Measurements from ENCODE around the gene PGGHG. TPM values are rescaled to one million over a fixed set of nuclear protein-coding genes. Genes with fewer than 3 reads are reported as not detected.
A peak's percentile ranks its signal among the peaks of the same experiment; 100 is the strongest.
"Not testable (repeated sequence)": the region's sequence is repeated elsewhere in the genome, so short reads cannot be mapped to it uniquely, and the experiment has no call there.

The PGGHG gene
- total and polyA plus RNA-seq, 12 donors, result 3.3 to 45.3 (median 7.4) TPM

DNA sequence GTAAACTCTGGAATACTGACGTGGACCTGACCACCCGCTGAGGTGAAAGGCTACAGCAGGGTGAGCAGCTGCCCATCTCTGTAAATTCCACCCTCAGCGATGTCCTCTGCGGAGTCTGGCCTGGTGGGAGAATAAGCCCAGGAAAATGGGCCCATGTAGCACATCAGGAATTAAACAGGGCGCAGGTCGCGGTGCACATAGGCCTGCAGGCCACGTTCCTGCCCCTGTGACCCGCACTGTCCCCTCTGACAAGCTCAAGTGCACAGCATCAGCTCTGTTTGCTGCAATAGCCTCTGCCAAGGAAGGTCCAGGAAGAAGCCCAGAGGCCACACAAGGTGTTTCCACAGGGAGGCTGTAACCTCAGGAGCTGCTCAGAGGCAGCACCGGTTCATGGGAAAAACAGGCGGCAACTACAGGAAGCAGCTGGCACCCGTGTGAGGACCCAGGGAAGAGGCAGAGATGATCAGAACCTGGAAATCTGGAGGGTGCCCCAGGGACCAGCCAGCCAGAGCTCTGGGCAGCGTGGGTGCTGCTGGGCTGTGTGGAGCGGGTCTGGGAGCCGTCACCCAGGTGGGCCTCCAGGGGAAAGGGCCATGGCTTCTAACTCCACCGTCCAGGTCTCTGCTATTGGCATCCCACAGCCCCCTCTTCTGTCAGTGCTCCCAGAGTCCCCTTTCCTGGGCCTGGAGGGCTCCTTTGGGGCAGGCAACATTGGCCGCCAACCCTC, 17.9 kb downstream of the PGGHG start:
- Histone ChIP-seq H3K36me3 (peaks cover 0 to 10% (median 0%) of the 10 kb centered on the region in 9 donors), H3K4me1 (peaks cover 5 to 49% (median 27%) of the 10 kb centered on the region in 9 donors), H3K27ac (peak overlapping the region; percentile 66 to 97 (median 88)), H3K4me3 (peak overlapping the region in 2 of 10 donors; percentile 70 to 71), H3K27me3 (peaks cover 0 to 13% (median 0%) of the 10 kb centered on the region in 7 donors), H3K9me3 (no peaks in the 10 kb centered on the region)
- intact Hi-C loops (cut with DNase I), result loop anchor here in 2 of 10 donors (5.0 to 10.0 kb wide), 2 partner anchors 48 to 50 kb away; no protein-coding TSS in a partner anchor
- no peak for ATAC-seq
- WGBS, 2 donors, result 90% methylated on average over 17 of the region's 17 CpGs
- DNase-seq, result peak in 1 of 2 donors; percentile 19
- TF ChIP-seq, protein P1, sequence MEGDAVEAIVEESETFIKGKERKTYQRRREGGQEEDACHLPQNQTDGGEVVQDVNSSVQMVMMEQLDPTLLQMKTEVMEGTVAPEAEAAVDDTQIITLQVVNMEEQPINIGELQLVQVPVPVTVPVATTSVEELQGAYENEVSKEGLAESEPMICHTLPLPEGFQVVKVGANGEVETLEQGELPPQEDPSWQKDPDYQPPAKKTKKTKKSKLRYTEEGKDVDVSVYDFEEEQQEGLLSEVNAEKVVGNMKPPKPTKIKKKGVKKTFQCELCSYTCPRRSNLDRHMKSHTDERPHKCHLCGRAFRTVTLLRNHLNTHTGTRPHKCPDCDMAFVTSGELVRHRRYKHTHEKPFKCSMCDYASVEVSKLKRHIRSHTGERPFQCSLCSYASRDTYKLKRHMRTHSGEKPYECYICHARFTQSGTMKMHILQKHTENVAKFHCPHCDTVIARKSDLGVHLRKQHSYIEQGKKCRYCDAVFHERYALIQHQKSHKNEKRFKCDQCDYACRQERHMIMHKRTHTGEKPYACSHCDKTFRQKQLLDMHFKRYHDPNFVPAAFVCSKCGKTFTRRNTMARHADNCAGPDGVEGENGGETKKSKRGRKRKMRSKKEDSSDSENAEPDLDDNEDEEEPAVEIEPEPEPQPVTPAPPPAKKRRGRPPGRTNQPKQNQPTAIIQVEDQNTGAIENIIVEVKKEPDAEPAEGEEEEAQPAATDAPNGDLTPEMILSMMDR (IDR thresholded peaks at IDR 0.05), result no peak

DNA sequence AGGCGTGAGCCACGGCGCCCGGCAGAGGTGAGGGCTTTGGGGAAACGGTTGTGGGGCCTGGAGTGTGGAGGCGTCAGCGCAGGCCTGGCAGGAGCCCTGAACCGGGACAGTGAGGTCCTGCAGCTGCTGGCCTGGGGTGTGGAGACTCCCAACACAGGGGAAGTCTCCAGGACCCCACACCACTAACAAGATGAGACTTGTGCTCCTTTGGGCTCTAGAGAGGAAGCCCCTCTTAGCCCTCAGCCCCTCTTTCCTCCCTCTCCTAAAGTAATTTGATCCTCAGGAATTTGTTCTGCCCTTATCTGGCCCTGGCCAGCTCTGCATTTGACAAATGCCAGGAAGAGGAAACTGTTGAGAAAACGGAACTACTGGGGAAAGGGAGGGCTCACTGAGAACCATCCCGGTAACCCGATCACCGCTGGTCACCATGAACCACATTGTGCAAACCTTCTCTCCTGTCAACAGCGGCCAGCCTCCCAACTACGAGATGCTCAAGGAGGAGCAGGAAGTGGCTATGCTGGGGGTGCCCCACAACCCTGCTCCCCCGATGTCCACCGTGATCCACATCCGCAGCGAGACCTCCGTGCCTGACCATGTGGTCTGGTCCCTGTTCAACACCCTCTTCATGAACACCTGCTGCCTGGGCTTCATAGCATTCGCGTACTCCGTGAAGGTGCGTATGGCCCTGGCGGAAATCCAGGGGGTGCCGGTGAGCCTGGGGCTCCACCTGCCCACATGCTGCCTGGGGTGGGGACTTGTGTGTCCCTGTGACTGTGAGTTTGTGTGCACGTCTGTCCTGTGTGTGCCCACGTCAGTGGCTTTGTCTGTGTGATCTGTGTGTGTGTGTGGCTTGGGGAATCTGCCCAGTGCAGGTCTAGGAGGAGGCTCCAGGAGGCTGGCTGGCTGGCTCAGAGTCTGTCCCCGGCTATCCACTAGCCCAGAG, 19.1 kb downstream of the PGGHG start, which contains the start of gene IFITM2:
Gene IFITM2 (plus strand): TSS at position 51 of the 943 bp plus-strand sequence. CDS start 377 bp downstream, at position 428.
- peaks cover 8 to 61% (median 40%) of the 10 kb centered on the region in 9 donors for H3K4me1 ChIP-seq
- intact Hi-C loops (cut with DNase I), result loop anchor here in 4 of 10 donors (2.0 to 10.0 kb wide), 4 partner anchors 47 to 71 kb away; partner anchors contain the start of genes PSMD13 (in 1 of the 4) and SIRT3 (in 1 of the 4)
- WGBS, 2 donors, result 20 to 24% methylated on average over 28 of the region's 28 CpGs

DNA sequence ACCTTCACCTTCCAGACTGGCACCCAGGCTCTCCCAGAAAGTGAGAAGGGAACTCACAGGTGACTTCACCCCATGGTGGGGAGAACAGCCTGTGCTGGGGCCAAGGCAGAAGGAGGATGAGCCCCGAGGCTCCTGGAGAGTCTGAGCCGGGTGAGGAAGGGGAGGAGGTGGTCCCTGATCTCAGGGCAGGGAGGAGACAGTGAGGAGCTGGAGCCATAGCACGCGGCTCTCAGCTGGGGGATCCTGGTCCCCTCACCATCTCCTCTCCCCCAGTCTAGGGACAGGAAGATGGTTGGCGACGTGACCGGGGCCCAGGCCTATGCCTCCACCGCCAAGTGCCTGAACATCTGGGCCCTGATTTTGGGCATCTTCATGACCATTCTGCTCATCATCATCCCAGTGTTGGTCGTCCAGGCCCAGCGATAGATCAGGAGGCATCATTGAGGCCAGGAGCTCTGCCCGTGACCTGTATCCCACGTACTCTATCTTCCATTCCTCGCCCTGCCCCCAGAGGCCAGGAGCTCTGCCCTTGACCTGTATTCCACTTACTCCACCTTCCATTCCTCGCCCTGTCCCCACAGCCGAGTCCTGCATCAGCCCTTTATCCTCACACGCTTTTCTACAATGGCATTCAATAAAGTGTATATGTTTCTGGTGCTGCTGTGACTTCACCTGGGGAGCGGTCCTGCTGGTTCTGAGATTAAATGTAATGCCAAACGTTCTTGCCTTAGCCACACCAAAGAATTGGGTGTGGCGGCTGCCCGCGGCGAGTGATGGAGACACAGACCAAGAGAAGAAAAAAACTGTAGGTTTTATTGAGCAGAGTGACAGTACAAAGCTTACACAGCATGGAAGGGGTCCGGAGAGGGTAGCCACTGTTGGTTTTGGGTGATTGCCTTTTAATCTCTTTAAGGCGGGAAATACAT, 20.1 kb downstream of the PGGHG start:
- not testable (repeated sequence) for H3K27me3 ChIP-seq, H3K9me3 ChIP-seq, H3K36me3 ChIP-seq
- H3K27ac ChIP-seq, result peak overlapping the region; percentile 34 to 97 (median 88)
- DNase-seq (peak in 1 of 2 donors; percentile 11), ATAC-seq (peak in 3 of 8 donors; percentile 1)
- H3K4me1 ChIP-seq, result peaks cover 15 to 68% (median 46%) of the 10 kb centered on the region in 9 donors
- H3K4me3 ChIP-seq, result peak overlapping the region; percentile 35 to 77 (median 62)
- intact Hi-C loops (cut with DNase I), result loop anchor here in 4 of 10 donors (2.0 to 10.0 kb wide), 4 partner anchors 46 to 72 kb away; partner anchors contain the start of genes PSMD13 (in 1 of the 4) and SIRT3 (in 1 of the 4)
- WGBS, 2 donors, result 41 to 51% methylated on average over 21 to 22 of the region's 24 CpGs

More for the DNA sequence above, 19.1 kb downstream of the PGGHG start, which contains the start of gene IFITM2:
- not testable (repeated sequence) for H3K27me3 ChIP-seq, H3K36me3 ChIP-seq, H3K9me3 ChIP-seq
- Histone ChIP-seq H3K4me3 (peak within 1 kb of the TSS; percentile 38 to 77 (median 62)), H3K27ac (peak within 1 kb of the TSS; percentile 66 to 97 (median 88))
- peak; percentile 63 to 81 for DNase-seq
- TF ChIP-seq, protein P1 (IDR thresholded peaks at IDR 0.05), result peak in 3 of 9 donors; percentile 12 to 44 (median 17)
- ATAC-seq, result peak; percentile 56 to 83 (median 74)

GRCh38 chr11:309979-310572, 21.1 kb downstream of the PGGHG start:
- 26% methylated on average over 5 of the region's 18 CpGs for WGBS, 2 donors
- DNase-seq, result peak in 1 of 2 donors; percentile 7

GRCh38 chr11:311013-311748, 22.3 kb downstream of the PGGHG start:
- DNase-seq (peak in 1 of 2 donors; percentile 22), ATAC-seq (peak; percentile 24 to 68 (median 55))
- Histone ChIP-seq H3K4me1 (peaks cover 13 to 60% (median 37%) of the 10 kb centered on the region in 9 donors), H3K27me3 (peaks cover 0 to 20% (median 7%) of the 10 kb centered on the region in 7 donors), H3K36me3 (peaks cover 0 to 22% (median 0%) of the 10 kb centered on the region in 9 donors), H3K27ac (peak overlapping the region; percentile 86 to 99 (median 94)), H3K4me3 (peak overlapping the region in 9 of 10 donors; percentile 23 to 85 (median 50))
- not testable (repeated sequence) for H3K9me3 ChIP-seq
- WGBS, 2 donors, result 0 to 3% methylated on average over 7 of the region's 71 CpGs
- intact Hi-C loops (cut with DNase I), result loop anchor here in 1 of 10 donors (10.0 kb wide), 1 partner anchor 56 kb away; no protein-coding TSS in a partner anchor

More at GRCh38 chr11:309979-310572, 21.1 kb downstream of the PGGHG start:
- Histone ChIP-seq H3K27ac (peak overlapping the region; percentile 34 to 97 (median 88)), H3K4me3 (peak overlapping the region; percentile 35 to 77 (median 62)), H3K4me1 (peaks cover 15 to 60% (median 44%) of the 10 kb centered on the region in 9 donors), H3K36me3 (peaks cover 0 to 11% (median 0%) of the 10 kb centered on the region in 9 donors)
- peak in 7 of 8 donors; percentile 0 to 17 (median 7) for ATAC-seq
- not testable (repeated sequence) for H3K9me3 ChIP-seq, H3K27me3 ChIP-seq
- intact Hi-C loops (cut with DNase I), result loop anchor here in 5 of 10 donors (2.0 to 10.0 kb wide), 5 partner anchors 45 to 73 kb away; partner anchors contain the start of genes PSMD13 (in 1 of the 5) and SIRT3 (in 1 of the 5)
